ENCODE results near the gene WSB1. TPM values are rescaled to one million over a fixed set of nuclear protein-coding genes. Genes with fewer than 3 reads are reported as not detected.

WSB1 gene
- total RNA-seq, 1 donor from 2014 or later, result 189 TPM

DNA sequence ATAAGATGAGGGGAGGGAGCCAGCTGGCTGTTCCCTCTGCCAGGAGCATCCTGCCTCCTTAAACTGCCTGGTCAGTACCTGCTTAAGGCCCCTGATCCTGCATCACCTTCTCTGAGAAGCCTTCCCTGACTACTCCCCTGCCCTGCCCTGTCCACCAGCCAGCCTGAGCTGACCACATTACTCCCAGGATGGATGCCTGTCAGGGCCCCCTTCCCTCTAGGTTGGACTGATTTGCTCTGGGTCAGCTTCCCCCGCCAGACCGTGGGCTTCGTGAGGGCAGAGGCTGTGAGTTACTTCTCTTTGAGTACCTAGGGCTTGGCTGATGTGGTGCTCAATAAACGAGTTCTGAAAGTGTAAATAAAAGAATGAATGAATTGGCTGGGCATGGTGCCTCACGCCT, 63.3 kb downstream of the WSB1 start:
- no peak for DNase-seq (ENCODE audit: low read depth)

DNA sequence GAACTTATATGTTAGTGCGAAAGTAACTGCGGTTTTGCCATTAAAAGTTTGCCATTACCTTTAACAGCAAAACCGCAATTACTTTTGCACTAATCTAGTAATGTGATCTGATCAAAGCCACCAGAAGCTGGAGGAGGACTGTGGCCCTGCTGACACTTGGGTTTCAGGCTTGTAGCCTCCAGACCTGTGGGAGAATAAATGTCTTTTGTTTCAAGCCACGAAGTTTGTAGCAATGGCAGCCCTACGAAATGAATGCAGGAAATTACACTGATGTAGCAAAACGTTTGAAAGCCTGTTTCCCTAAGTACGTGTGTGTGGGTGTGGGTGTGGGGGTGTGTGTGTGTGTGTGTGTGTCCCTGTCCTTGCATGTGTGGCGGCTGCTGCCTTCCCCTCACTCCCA, 66.6 kb downstream of the WSB1 start:
- DNase-seq (ENCODE audit: low read depth), result no peak

DNA sequence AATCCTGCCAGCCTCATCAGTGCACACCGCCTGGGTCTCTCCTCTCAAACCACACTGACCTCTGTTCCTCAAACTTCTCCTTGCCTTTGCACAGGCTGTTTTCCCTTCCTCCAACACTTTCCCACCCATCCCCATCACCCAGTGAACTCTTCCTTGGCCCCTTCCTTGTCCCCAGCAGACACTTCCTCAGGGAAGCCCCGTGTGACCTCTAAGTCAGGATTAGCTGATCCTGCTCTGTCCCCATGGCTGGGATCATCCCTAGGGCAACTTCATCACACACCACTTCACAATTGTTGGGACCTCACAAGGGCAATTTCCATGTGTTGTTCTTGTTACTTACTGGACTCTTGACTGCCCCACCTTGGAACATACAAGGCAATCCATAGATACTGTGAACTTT, 67.8 kb downstream of the WSB1 start:
- no peak for DNase-seq (ENCODE audit: low read depth)

DNA sequence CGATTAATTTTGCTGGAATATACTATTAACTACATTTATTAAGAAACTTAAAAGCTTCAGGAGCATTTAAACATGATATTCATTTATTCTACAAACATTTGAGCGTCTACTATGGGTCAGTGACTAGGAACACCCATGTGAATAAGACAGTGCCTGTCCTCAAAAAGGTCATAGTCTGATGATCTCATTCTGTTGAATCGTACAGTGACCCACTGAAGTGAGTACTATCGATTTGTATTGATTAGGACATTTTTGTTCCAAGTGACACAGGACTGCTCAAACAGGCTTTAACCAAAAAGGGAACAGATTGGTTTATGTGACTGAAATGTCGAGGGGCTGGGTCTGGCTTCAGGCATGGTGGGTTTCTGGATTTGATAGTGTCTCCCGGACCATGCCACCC, 68.6 kb downstream of the WSB1 start:
- no peak for DNase-seq (ENCODE audit: low read depth)

DNA sequence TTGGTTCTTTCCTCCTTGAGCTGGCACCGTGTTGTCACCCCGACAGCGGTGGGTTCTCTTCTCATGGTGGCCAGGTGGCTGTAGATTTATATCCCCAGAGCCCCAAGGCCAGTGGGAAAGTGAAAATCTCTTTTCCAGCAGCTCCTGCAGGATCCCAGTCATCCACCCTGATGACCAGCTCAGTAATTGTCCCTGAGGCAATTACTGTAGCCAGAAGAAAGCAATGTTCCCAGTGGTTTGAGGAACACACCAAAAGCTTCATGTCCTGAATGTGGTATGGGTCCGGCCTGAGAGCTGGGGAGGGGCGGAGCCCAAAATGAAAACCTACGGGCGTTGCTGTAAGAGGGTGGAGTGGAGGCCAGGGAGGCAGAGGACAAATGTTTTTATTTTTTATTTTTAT, 69.0 kb downstream of the WSB1 start:
- DNase-seq (ENCODE audit: low read depth), result no peak

DNA sequence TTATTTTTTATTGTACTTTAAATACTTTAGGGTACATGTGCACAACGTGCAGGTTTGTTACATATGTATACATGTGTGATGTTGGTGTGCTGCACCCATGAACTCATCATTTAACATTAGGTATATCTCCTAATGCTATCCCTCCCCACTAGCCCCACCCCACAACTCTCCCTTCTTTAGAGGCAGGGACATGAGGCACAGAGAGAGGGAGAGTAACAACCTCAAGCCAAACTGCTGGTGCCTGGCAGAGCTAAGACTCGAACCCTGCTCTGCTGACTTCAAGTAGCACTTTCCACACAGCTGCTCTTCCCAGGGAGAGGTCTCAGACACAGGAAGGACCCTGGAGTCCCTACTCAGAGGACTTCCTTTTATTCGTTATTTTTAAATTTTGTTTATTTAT, 69.4 kb downstream of the WSB1 start:
- no peak for DNase-seq (ENCODE audit: low read depth)

Other genes with a start within 250 kb of the WSB1 start
- gene KSR1, start 162.3 kb downstream of the WSB1 start, total RNA-seq, result 2.4 and 29.3 TPM in 2 replicates

All from renal cortical epithelial cell (primary cell).